ENCODE data around the gene ADGRB3.

- TF ChIP-seq CTCF (IDR thresholded peaks at IDR 0.05; ENCODE audit: low read length), result no peak
- no peak for TF ChIP-seq EZH2 (optimal IDR thresholded peaks at IDR 0.05; ENCODE audit: low read depth, low read length)
These were observed 428.3 kb downstream of the ADGRB3 start for GRCh38 chr6:69063401-69063800.
